Stimulated activated CD8-positive, alpha-beta memory T cell treated with anti-CD3 and anti-CD28 coated beads, Interleukin-15, amount 100 ng/mL, for 4 hours (primary cell): ENCODE data around the gene SNX21.
A peak's percentile ranks its signal among the peaks of the same experiment; 100 is the strongest.
"Not testable (repeated sequence)": the region's sequence is repeated elsewhere in the genome, so short reads cannot be mapped to it uniquely, and the experiment has no call there.

ENCODE experiments used
- DNase-seq, 2 donors: peaks; one replicate each; pipeline ENCODE4 v3.0.0-alpha.2; 2020; ENCODE audit warnings: low read depth in 2 of 2

SNX21 gene

GRCh38 chr20:45850926-45851325, 17.3 kb downstream of the SNX21 start:
- DNase-seq = no peak

- no peak for DNase-seq
These were observed 17.9 kb downstream of the SNX21 start for GRCh38 chr20:45851501-45851900.

- no peak for DNase-seq
These were observed 18.7 kb downstream of the SNX21 start for GRCh38 chr20:45852326-45852725.

- no peak for DNase-seq
These were observed 19.9 kb downstream of the SNX21 start for GRCh38 chr20:45853484-45853883.

GRCh38 chr20:45857114-45857881, 23.7 kb downstream of the SNX21 start, which contains the start of the genes ACOT8 and ZSWIM3:
ACOT8 (minus strand) TSS chr20:45857392; CDS start chr20:45857315, 77 bp downstream.
ZSWIM3 (plus strand) TSS chr20:45857614; CDS start chr20:45857826, 212 bp downstream.
- DNase-seq = peak; percentile 74 to 92

GRCh38 chr20:45857882-45858216, 24.2 kb downstream of the SNX21 start:
- DNase-seq = no peak

GRCh38 chr20:45859916-45860315, 26.3 kb downstream of the SNX21 start:
- no peak for DNase-seq

GRCh38 chr20:45860560-45861220, 27.1 kb downstream of the SNX21 start:
- no peak for DNase-seq

GRCh38 chr20:45861221-45862075, 27.8 kb downstream of the SNX21 start:
- no peak for DNase-seq

- DNase-seq = no peak
These were observed 30.2 kb downstream of the SNX21 start for GRCh38 chr20:45863543-45864470.

GRCh38 chr20:45866454-45866853, 32.9 kb downstream of the SNX21 start:
- DNase-seq = no peak

GRCh38 chr20:45867136-45867818, 33.7 kb downstream of the SNX21 start:
- no peak for DNase-seq

- no peak for DNase-seq
These were observed 34.2 kb downstream of the SNX21 start for GRCh38 chr20:45867819-45868176.

GRCh38 chr20:45872626-45873025, 39.0 kb downstream of the SNX21 start:
- DNase-seq = no peak

- no peak for DNase-seq
These were observed 40.0 kb downstream of the SNX21 start for GRCh38 chr20:45873409-45874103.

GRCh38 chr20:45874104-45874481, 40.5 kb downstream of the SNX21 start:
- DNase-seq = not testable (repeated sequence)

GRCh38 chr20:45874576-45874975, 41.0 kb downstream of the SNX21 start:
- DNase-seq = no peak

GRCh38 chr20:45878076-45878761, 44.6 kb downstream of the SNX21 start:
- no peak for DNase-seq

- DNase-seq = peak; percentile 89 to 98
These were observed 47.6 kb downstream of the SNX21 start, which contains the start of gene ZSWIM1 for GRCh38 chr20:45880988-45881788. ZSWIM1 (plus strand) TSS chr20:45881227; CDS start chr20:45882593, 1,366 bp downstream.
